ENCODE data around the gene C2orf42. TPM values are rescaled to one million over a fixed set of nuclear protein-coding genes. Genes with fewer than 3 reads are reported as not detected.
"Not testable (repeated sequence)": the region's sequence is repeated elsewhere in the genome, so short reads cannot be mapped to it uniquely, and the experiment has no call there.

Gene C2orf42
- total RNA-seq = 8.4 and 16.6 TPM in 2 replicates

DNA sequence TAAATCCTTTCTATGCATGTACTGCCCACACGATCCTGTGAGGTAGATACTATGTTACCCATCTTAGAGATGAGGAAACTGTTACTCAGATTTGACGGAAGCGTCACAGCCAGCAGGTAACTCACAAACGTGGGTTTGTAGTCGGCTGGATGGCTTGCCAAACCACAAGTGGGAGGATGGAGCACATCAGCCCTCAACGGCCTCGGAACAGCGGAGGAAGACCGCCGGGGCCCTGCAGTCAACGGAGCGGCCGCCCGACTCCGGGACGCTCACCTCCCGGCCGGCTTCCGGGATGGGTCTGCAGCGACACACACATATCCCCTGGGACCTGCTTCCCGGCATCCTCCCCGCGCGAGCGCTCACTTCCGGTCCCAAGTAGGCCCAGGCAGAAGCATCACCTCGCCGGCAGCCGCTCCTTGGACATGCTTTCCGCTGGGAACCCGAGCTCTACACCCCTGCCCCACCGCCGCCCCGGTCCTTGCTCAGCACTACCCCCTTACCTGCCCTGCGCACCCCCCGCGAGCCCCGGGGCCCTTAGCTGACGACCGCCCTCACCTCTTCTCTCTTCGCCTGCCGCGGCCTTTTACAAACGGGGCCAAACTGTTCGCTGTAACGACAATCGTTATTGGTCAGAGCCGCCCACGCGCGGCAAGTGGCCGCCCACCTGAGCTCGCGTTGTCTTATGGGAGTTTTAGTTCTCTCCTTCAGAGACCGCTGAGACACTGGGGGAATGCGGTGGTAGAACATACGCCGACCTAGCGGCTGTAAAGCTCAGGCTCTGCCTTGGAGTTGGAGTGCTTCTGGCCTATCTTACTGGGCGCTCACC, at the start of gene C2orf42:
TSS of gene C2orf42 (minus strand) at position 602 of the 826 bp plus-strand sequence. CDS start 9,034 bp downstream, outside the sequence.
- DNase-seq (ENCODE audit: extremely low read depth, low read depth, low spot score) = peak; percentile 88

DNA sequence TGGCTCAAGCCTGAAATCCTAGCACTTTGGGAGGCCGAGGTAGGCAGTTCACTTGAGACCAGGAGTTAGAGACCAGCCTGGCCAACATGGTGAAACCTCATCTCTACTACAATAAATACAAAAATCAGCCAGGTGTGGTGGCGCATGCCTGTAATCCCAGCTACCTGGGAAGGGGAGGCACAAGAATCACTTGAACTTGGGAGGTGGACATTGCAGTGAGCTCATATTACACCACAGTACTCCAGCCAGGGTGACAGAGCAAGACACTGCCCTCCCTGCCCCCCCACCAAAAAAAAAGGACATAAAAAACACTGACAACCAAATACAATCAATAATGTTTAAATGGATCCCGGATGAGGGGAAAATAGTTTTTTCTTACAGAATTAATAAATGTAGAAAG, 49.8 kb upstream of the C2orf42 start:
- DNase-seq (ENCODE audit: extremely low read depth, low read depth, low spot score) = no peak

- no peak for DNase-seq (ENCODE audit: extremely low read depth, low read depth, low spot score)
These were observed 43.1 kb upstream of the C2orf42 start for GRCh38 chr2:70233926-70234325.

- DNase-seq (ENCODE audit: extremely low read depth, low read depth, low spot score) = no peak
These were observed 36.0 kb upstream of the C2orf42 start for GRCh38 chr2:70226781-70227180.

DNA sequence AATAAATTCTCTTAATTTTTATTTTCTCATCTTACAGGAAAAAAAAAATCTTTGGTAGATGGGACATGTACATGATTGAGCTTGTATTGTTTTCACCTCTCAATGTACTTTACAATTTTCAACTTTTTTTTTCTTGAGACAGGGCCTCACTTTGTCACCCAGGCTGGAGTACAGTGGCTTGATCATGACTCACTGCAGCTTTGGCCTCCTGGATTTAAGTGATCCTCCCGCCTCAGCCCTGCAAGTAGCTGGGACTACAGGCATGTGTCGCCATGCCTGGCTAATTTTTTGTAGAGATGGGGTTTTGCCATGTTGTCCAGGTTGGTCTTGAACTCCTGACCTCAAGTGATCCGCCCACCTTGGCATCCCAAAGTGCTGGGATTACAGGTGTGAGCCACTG, 32.5 kb upstream of the C2orf42 start:
- DNase-seq (ENCODE audit: extremely low read depth, low read depth, low spot score) = not testable (repeated sequence)

- no peak for DNase-seq (ENCODE audit: extremely low read depth, low read depth, low spot score)
These were observed 24.2 kb upstream of the C2orf42 start for GRCh38 chr2:70214953-70215549.

DNA sequence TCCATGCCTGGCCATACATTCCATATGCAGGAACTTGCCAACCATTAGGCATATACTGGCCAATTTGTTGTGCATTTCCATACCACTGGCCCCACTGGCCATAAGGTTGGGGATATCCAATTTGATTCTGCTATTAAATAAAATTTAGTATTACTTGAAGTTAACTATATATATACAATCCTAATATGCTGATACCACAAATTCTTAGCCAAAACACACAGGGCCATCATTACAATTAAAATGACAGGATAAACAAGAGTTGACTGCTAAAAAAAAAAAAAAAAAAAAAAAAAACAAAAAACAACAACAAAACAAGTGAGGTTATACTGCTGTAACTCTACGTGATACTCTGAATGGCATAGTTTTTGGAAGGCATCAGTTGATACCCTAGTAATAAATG, 23.5 kb upstream of the C2orf42 start:
- DNase-seq (ENCODE audit: extremely low read depth, low read depth, low spot score) = no peak

- no peak for DNase-seq (ENCODE audit: extremely low read depth, low read depth, low spot score)
These were observed 21.6 kb upstream of the C2orf42 start for GRCh38 chr2:70212298-70212932.

DNA sequence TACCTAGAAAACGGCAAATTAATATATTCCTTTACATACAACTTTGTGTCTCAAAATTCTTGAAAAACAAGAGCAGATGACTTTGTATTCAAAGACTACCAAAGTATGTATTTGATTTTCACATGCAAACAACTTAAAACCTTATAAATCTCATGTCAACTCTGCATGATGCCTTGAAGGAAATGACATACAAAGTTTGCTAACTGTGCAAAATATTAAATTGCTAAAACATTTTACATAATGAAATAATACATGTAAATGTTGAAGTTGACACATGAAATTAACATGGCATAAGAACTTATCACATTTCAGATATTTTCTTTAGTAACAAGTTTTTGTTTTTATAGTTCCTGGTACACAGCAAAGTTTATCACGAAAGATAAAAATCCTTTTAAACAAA, 20.8 kb upstream of the C2orf42 start:
- no peak for DNase-seq (ENCODE audit: extremely low read depth, low read depth, low spot score)

DNA sequence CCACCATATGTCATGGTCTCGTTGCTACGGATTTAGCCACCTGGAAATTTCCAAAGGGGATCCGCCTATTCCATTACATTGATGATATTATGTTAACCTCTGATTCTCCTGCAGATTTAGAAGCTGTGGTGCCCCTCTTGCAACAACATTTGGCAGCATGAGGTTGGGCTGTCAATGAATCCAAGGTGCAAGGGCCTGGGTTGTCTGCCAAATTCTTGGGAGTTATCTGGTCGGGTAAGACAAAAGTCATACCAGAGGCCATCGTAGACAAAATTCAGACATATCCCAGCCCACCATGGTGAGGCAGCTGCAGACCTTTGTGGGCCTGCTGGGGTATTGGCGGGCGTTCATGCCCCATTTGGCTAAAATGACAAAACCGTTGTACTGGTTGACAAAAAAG, 13.6 kb upstream of the C2orf42 start:
- no peak for DNase-seq (ENCODE audit: extremely low read depth, low read depth, low spot score)

DNA sequence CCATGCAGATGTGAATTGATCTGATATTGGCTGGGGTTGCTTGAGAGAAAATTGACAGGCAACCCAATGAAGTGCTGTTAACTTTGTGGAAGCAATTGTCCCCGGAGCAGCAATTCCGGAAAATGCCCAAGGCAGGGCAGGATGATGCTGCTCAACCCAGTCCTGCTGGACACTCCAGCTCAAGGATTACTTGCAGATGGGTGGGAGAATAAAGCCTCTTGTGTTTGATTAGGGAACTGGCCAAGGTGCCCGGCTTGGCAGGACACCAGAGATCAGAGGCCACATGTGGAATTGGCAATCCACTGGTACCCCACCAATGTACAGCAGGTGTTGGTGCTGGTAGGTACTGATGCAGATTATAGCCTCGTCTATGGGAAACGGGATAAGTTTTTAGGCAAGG, 12.3 kb upstream of the C2orf42 start:
- no peak for DNase-seq (ENCODE audit: extremely low read depth, low read depth, low spot score)

GRCh38 chr2:70202236-70202806, 11.5 kb upstream of the C2orf42 start:
- DNase-seq (ENCODE audit: extremely low read depth, low read depth, low spot score) = no peak

GRCh38 chr2:70201831-70202230, 11.0 kb upstream of the C2orf42 start:
- no peak for DNase-seq (ENCODE audit: extremely low read depth, low read depth, low spot score)

- no peak for DNase-seq (ENCODE audit: extremely low read depth, low read depth, low spot score)
These were observed 10.5 kb upstream of the C2orf42 start for GRCh38 chr2:70201225-70201768.

DNA sequence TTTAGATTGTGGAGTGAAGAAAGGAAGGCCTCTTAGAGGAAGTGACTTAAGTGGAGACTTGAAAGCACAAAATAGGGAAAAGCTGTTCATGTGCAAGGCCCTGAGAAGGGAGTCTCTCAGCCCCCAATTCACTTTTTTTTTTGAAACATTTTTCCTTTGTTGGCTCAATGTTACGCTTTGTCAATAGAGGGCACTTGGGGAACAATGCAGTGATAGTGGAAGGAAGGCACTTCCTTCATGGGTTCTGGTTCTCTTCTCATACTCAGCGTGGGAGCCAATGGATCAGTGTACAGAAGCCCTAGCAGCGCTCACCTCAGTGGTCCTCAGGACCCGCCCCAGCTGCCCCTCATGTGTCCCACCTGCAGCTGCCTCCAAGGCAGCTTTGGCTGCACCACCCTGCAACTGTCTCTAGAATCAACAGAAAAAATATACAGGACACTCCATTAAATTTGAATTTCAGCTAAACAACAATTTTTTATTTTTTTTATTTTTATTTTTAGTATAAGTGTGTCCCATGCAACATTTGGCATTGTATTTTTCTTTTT, 8.6 kb upstream of the C2orf42 start:
- DNase-seq (ENCODE audit: extremely low read depth, low read depth, low spot score) = no peak

- DNase-seq (ENCODE audit: extremely low read depth, low read depth, low spot score) = no peak
These were observed 1.7 kb upstream of the C2orf42 start for GRCh38 chr2:70192516-70192915.

DNA sequence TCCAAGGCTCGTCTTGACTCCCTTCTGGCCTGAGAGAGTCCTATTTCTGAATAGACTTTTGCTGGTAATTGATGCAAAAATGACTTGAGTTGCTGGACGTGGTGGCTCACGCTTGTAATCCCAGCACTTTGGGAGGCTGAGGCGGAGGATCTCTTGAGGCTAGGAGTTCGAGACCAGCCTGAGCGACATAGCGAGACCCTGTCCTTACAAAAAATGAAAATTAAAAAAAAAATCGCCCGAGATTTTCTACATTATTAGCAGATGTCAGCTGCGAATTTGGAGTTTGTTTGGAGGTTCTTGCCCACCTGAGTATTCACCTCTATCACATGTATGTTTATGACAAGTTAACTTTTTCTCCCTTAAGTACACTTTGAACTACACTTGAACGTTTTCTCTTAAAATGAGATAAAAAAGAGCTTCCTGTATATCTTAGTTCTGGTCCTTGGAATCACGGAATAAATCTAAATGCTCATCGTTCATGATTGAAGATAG, 471 bp upstream of the C2orf42 start:
- no peak for DNase-seq (ENCODE audit: extremely low read depth, low read depth, low spot score)

DNA sequence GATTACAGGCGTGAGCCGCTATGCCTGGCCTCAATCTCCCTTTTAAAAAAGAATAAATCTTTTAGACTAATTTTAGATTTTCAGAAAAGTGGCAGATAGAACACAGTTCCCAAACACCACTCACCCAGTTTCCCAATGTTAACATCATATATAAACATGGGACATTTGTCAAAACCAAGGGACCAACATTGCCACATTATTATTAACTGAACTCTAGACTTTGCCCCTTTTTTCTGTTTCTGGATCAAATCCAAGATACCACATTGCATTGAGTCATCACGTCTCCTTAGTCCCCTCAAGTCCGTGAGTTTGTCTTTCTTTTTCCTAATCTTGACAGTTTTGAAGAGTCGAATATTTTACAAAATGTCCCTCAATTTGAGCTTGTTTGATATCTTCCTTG, 2.4 kb downstream of the C2orf42 start:
- DNase-seq (ENCODE audit: extremely low read depth, low read depth, low spot score) = no peak

DNA sequence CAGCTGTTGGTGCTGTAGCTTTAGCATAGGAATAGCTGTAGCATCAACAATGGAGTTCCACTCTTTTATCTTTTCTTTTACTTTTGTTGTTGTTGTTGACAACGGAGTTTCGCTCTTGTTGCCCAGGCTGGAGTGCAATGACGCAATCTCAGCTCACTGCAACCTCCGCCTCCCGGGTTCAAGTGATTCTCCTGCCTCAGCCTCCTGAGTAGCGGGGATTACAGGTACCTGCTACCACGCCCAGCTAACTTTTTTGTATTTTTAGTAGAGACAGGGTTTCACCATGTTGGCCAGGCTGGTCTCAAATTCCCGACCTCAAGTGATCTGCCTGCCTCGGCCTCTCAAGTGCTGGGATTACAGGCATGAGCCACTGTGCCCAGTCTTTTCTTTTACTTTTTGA, 3.6 kb downstream of the C2orf42 start:
- not testable (repeated sequence) for DNase-seq (ENCODE audit: extremely low read depth, low read depth, low spot score)

- no peak for DNase-seq (ENCODE audit: extremely low read depth, low read depth, low spot score)
These were observed 8.1 kb downstream of the C2orf42 start for GRCh38 chr2:70182689-70183088.
